ENCODE results near the gene TMEM52.

TMEM52 gene

DNA sequence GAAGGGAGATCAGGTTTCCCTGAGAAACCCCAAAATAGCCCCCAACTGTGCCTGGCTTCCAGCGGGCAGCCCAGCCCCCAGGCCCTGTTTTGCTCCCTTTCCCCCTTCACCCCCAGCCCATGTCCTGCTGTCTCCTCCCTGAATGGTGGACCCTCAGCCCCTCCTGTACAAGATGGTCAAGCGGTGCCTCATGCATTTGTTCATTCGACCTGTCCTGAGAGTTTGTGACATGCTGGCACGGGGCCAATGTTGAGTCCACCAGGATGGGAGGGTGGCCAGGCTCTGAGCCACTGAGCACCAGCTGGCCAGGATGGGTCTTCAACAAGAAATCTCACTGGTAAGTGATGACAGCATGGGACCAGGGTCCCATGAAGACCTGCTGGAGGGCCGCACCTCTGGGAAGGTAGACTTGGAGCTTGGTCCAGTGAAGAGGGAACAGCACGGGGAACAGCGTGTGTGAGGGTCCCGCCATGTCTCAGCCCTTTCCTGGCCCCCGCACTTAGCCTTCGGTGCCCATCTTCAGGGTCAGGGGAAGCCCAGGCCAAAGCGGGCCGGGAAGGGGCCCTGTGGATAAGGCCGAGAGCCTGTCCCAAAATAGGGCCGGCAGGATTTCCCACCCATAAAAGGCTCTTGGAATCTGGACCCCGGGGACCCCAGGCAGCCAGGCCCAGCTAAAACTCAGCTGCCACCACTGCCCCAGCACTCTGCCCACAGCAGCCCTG is 3.9 kb downstream of the TMEM52 start, which contains the start of gene CALML6:
CALML6 (plus strand) TSS at position 290 of the 722 bp plus-strand sequence; CDS start at position 311, 21 bp downstream.
- no peak for DNase-seq (ENCODE audit: low spot score)

DNA sequence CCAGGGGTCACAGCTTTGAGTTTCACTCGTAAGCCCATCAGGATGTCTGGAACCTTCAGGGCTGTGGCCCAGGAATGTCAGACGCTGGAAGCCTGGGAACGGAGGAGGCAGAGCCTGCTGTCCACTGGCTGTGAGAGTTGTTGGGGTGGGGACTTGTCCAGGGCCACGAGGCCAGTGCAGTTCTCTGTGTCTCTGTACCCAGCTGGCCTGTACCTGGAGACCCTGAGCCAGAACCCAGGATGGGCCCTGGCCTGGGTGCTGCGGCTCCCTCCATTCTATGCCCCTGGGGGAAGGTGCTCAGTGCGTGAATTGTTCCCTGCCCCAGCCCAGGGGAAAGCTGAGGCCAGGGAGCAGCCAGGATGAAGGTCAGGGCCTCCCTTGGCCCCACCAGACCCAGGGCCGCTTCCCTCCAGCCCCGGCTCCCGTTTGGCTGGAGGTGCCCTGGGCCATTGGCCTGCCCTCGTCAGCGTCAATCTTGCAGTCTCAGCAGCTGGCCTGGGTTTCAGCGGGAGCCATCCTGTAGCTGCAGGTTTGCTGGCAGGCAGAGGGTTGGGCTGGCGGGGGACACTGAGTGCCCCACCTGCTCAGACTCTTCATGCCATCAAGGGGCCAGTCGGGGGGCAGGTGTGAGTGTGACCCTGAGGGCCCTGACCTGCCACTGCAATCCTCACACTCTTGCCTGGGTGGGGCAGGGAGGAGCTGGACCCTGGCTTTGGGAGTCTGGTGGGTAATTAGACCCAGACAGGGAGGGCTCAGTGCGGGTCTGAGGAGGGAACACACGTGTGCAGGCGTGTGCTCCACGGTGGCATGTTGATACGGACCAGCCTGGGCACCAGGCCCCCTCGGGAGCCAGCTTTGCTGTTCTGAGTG is 4.7 kb downstream of the TMEM52 start:
- no peak for DNase-seq (ENCODE audit: low spot score)

DNA sequence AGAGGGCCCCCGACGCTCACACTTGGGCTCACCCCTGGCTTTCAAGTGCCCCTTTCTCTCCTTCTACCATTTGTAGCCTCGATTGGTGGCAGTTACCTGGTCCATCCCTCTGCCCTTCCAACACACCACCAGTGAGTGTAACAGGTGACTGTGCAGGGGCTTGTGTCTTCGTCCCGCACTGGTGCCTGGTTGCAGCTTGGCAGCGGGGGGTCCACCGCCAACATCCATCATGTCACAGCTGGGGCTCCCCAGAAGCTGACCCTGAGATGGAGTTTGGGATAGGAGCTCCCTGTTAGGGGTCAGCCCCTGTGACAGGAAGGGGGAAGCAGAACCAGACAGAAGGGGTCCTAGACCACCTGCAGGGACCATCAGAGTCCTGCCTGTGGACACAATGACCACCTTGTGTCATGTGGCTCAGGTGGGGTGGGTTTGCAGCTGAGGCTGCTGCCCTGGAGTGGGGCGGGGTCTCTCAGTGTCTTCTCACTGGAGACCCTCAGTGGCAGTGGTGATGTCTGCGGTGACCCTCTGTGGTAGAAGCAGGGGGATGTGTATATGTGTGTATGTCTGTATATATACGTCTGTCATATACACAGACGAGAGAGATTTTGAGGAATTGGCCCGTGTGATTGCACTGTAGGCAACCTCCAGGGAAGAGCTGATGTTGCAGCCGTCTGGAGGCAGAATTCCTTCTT is 7.6 kb downstream of the TMEM52 start:
- no peak for DNase-seq (ENCODE audit: low spot score)

GRCh38 chr1:1910651-1911331 is 8.3 kb downstream of the TMEM52 start:
- DNase-seq (ENCODE audit: low spot score) = no peak

- no peak for DNase-seq (ENCODE audit: low spot score)
Measured at GRCh38 chr1:1910033-1910465, 9.0 kb downstream of the TMEM52 start.

DNA sequence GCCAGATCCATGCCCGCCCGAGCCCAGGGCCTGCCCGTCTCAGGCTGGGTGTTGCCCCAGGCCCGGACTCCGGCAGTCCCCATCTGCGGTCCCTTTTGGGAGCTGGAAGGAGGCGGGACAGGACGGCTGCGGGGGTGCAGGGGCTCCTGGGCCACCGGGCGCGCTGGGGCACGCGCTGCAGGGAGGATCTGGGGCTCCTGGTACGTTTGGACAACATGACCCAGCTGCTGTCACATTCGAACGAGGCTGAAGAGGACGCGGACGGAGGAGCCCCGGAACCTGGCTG is 10.6 kb downstream of the TMEM52 start:
- DNase-seq (ENCODE audit: low spot score) = no peak

DNA sequence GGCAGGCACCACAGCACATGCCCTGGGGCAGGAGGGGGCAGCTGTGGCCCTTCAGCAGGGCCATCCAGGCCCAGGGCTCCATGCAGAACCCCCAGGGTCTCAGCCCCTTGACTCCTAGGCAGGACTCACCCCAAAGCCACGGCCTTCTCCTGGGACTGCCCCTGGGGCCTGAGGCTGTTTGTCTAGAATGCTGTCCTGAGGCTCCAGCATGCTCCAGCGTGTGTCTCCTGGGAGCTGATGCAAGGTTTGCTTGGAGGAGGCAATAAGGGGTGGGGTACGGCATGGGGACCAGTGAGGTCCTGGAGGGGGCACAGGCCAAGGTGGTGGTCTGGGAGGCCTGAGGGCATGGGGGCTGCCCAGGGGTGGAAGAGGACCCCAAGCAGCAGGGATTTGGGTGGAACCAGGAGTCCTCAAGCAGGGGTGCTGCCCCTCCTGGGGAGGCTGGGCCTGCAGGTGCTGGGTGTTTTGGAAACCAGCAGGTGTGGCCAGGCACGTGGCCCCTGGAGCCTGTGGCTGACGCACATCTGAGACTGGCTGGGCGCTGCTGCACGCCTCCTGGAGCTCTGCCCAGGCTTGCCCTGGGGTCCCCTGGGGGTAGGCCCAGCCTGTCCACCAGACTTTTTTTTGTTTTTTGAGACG is 11.9 kb downstream of the TMEM52 start:
- no peak for DNase-seq (ENCODE audit: low spot score)

- peak; percentile 74 for DNase-seq (ENCODE audit: low spot score)
Measured at GRCh38 chr1:1906185-1907097, 12.6 kb downstream of the TMEM52 start.

GRCh38 chr1:1903224-1903623 is 15.9 kb downstream of the TMEM52 start:
- no peak for DNase-seq (ENCODE audit: low spot score)

DNA sequence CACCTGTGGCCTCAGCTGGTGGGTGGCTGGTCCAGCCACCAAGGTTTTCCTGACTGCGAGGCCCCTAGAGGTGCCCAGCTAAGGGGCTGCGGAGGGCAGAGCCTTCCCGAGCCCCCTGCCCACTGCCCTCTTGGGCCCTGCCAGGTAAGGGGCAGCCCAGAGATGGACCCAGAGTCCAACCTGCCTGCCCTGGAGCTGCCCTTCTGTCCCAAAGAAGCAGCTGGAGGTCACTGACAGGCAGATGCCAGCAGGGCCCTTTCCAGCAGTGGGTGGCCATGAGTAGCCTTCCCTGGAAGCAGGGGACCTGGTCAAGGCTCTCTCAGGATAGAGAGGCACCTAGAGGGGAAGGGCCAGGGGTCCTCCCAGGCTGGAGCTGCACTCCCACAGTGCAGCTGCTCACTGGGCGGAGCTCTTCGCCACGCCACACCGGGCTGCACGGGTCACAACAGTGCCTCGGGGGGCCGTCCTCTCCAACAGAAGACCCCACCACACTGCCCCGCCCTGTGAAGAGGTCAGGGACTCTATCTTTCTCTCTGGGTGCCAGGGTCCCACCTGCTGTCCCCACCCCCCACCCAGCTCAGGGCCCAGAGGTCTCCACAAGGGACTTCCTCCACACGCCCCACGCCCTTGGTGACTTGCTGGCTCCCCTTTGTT is 17.3 kb downstream of the TMEM52 start:
- DNase-seq (ENCODE audit: low spot score) = no peak

GRCh38 chr1:1900883-1901640 is 18.0 kb downstream of the TMEM52 start:
- no peak for DNase-seq (ENCODE audit: low spot score)

GRCh38 chr1:1899967-1900327 is 19.1 kb downstream of the TMEM52 start:
- DNase-seq (ENCODE audit: low spot score) = no peak

GRCh38 chr1:1899266-1899966 is 19.7 kb downstream of the TMEM52 start:
- DNase-seq (ENCODE audit: low spot score) = no peak

DNA sequence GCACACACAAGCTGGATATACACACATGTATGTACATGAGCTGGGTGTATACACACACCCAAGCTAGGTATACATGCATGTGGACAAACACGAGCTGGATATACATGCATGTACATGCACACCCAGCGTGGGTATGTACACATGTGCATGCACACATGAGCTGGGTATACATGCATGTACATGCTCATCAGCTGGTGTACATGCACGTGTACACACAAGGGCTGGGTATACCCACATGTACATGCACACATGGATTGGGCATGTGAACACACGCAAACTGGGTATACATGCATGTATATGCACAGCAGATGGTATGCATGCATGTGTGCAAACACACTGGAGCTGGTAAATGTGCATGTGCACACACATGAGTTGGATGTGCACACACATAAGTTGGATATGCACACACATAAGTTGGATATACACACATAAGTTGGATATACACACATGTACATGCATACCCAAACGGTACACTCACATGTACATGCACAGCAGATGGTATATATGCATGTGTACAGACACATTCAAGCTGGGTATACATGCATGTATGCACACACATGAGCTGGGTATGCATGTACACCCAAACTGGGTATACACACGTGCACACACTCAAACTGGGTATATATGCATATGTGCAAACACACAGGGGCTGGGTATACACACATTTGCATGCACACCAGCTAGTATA is 20.7 kb downstream of the TMEM52 start:
- no peak for DNase-seq (ENCODE audit: low spot score)

DNA sequence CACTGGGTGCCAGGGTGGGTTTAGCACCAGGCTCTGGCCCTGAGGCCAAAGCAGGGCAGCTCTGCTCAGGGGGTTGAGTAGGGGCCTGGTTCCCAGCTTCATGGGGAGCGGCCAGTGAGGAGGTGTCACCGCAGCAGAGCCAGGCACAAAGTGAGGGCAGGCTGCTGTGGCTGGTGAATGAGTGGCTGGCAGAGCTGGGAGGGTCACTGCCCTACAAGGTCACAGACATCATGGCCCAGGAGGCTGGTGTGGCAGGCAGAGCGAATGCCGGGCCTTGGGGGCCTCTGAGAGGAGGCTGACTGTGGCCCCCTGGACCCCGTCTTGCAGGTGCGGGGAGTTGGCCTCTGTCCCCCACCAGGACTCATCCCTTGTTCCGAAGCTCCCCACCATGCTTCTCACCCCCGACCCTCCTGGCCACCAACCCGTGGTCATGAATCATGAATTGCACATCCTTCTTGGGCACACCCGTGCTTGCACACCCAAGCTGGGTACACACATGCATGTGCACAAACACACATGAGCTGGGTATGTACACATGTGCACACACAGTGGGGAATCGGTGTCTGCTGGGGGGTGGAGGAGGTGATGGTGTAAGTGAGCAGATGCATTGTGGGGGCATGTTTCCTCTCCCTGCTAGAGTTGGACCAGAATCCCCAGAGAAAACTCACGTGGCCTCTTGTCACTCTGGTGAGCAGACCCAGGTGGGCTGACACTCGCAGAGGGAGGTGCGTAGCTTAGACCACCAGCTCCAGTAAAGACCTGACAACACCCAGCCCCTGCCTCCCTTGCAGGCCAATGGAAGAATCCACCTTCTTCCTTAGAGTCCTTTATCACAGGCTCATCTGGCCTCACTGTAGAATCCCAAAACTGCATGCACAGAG is 23.4 kb downstream of the TMEM52 start:
- DNase-seq (ENCODE audit: low spot score) = no peak

GRCh38 chr1:1895060-1895418 is 24.0 kb downstream of the TMEM52 start:
- no peak for DNase-seq (ENCODE audit: low spot score)

DNA sequence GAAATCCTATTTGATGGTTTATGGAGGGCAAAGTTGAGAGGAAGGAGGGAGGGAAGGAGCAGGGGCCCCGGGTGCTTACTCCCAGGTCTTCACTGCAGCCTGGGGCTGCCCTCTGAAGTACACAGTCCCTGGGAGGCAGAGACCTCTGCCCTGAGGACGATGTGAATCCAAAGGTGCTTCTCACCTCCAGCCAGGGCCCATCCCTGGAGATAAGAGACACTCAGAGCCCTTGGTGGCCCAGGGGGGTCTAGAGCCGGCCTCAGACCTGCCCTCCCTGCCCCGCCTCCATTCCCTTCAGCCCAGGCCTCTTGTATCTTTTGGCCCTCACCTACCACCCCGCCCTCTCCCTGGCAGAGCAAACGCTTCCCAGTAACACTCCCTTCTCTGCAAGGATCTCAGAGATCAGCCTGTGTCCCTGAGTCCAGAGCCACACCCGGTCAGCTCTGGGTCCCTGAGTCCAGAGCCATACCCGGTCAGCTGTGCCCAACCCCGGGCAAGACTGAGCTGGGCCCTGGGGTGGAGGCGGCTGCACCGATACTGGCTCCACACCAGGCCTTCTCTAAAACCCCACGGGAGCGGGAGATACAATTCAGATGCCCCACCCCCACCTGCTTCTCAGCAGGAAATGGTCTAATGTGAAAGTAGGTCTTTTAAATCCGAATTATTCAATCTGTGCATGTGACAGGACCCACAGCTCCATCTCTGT is 24.6 kb downstream of the TMEM52 start:
- DNase-seq (ENCODE audit: low spot score) = no peak

Measured in activated CD4-positive, alpha-beta T cell treated with anti-CD3 and anti-CD28 coated beads, Interleukin-2, Interleukin-4, amounts not matched to agents 100 ng/mL and 50 ng/mL, durations not matched to agents 16 hours and 8 hours (primary cell).